Measurements from ENCODE around the gene CCT2.

Gene CCT2

DNA sequence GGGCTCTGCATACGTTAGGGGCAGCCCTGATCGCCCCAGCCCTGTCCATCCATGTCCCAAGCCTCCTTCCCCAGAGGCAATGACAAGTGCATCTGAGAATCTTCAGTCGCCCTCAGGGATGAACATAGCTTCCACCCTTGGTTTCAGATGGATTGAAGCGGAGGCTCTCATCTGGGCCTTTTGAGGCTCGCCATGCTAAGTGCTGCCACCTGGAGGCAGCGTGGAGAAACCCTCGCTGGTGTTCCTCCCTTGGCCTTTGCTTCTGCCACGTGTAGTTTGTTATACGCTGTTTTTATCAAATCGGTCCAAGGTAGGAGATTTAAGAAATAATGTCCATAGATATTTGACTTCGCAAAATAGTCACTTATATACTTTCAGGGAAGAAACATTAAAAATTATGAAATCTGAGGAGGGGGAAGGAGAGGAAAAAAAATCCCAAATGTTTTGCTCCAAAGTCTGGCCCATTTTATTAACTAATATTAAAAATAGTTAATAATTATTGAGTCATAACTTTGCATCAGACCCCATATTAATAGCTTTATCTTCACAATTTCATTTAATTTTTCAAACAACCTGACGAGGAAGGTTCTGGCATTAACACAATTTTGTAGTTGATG, 54.2 kb downstream of the CCT2 start:
- peak; percentile 3 for DNase-seq (ENCODE audit: low read depth, low spot score)

DNA sequence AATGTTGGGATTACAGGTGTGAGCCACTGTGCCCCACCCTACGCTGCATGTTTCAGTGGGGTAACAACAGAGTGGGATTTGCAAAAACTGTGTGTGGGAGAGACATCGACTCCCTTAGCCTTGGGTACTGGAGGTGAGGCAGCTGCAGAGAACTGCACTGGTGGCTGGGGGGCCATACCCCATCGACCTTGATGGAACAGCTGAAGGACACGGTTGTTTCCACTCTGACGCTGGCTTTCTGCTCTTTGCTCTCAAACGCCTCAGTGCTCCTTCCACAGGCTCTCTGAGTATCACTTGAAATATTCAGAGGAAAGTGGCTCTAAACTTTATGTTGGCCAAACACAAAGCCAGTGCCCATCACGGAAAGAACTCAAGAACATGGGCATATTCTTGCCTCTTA, 56.3 kb downstream of the CCT2 start:
- no peak overlapping the region for H3K4me3 ChIP-seq (ENCODE audit: low read depth, low read length)
- ChIA-PET CTCF (interaction anchor here (1.0 to 9.6 kb wide), 4 partner anchors 9 to 284 kb away, joined by 3 to 166 read pairs (median 108); no protein-coding TSS in a partner anchor), POLR2A (no interaction called here)
- no peak for DNase-seq (ENCODE audit: low read depth, low spot score)
- TF ChIP-seq, protein P1, sequence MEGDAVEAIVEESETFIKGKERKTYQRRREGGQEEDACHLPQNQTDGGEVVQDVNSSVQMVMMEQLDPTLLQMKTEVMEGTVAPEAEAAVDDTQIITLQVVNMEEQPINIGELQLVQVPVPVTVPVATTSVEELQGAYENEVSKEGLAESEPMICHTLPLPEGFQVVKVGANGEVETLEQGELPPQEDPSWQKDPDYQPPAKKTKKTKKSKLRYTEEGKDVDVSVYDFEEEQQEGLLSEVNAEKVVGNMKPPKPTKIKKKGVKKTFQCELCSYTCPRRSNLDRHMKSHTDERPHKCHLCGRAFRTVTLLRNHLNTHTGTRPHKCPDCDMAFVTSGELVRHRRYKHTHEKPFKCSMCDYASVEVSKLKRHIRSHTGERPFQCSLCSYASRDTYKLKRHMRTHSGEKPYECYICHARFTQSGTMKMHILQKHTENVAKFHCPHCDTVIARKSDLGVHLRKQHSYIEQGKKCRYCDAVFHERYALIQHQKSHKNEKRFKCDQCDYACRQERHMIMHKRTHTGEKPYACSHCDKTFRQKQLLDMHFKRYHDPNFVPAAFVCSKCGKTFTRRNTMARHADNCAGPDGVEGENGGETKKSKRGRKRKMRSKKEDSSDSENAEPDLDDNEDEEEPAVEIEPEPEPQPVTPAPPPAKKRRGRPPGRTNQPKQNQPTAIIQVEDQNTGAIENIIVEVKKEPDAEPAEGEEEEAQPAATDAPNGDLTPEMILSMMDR (IDR thresholded peaks at IDR 0.05; ENCODE audit: insufficient read depth, low read length, missing control alignments), result no peak

More for the DNA sequence above, 54.2 kb downstream of the CCT2 start:
- TF ChIP-seq, protein P1 (IDR thresholded peaks at IDR 0.05; ENCODE audit: insufficient read depth, low read length, missing control alignments), result peak; percentile 89
- ChIA-PET POLR2A (no interaction called here), CTCF (interaction anchor here (0.6 to 9.6 kb wide), 37 partner anchors 11 to 933 kb away, joined by 3 to 166 read pairs (median 4); partner anchors contain the start of genes CCT2, FRS2 and LRRC10)
- H3K4me3 ChIP-seq (ENCODE audit: low read depth, low read length), result no peak overlapping the region

DNA sequence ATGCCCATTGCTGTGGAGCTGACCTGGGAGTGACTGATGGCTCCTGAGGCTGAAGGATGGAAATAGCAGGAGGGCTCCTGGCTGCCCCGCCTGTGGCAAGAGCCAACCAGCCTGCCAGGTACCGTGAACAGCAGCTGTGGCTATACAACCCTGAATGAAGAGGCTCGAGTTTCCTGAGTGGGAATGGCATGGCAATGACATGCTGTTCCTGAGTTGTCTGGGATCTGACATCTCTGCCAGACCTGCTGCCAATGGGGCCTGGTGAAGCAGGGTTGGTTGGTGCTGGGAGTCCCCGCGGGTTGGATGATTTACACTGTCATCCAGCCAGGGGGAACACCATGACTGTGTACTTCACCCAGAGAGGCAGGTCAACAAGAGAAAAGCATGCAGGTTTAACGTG, 57.3 kb downstream of the CCT2 start:
- H3K4me3 ChIP-seq (ENCODE audit: low read depth, low read length), result no peak overlapping the region
- POLR2A ChIA-PET, result no interaction called here
- CTCF ChIA-PET, result interaction anchor here (6.0 to 9.6 kb wide), 2 partner anchors 19 to 285 kb away, joined by 99 to 166 read pairs; no protein-coding TSS in a partner anchor
- TF ChIP-seq, protein P1 (IDR thresholded peaks at IDR 0.05; ENCODE audit: insufficient read depth, low read length, missing control alignments), result no peak
- no peak for DNase-seq (ENCODE audit: low read depth, low spot score)

DNA sequence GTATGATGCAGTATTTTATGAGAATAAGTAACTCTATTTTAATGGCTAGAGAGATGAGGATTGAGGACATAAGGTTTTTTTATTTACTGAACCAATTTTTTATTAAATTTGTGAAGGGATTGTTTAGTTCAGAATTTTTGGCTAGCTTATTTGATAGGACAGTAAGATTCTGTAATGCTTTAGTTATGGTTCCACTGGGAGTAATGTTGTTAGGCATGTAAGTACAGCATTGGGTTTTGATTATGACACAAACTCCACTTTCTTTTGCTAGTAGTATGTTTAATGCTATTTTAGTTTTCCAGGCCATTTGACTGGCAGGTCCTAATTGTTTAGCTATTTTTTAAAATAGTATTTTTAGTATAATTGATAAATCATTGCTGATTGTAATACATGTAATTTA, 59.3 kb downstream of the CCT2 start:
- POLR2A ChIA-PET, result no interaction called here
- CTCF ChIA-PET, result interaction anchor here (0.9 to 13.5 kb wide), 6 partner anchors 7 to 1000 kb away, joined by 3 to 166 read pairs (median 8); no protein-coding TSS in a partner anchor
- no peak for DNase-seq (ENCODE audit: low read depth, low spot score)
- TF ChIP-seq, protein P1 (IDR thresholded peaks at IDR 0.05; ENCODE audit: insufficient read depth, low read length, missing control alignments), result no peak
- H3K4me3 ChIP-seq (ENCODE audit: low read depth, low read length), result no peak overlapping the region

DNA sequence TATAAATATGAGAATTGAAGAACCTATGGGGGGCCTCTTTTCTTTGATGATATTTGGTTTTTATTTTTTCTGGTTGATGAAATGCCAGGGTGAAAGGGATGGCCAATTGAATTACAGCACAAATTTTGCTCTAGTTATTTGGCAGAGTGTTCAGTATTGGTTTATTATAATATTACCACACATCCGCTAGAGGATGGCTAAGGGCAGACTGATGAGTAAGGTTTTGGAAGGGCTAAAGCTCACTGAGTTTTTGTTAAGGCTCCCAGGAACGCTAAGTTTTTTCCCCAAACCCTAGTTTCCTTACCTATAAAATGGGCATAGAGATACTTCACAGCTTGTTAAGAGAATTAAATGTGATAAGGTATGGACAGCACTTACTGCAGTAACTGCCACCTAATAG, 59.8 kb downstream of the CCT2 start:
- TF ChIP-seq, protein P1 (IDR thresholded peaks at IDR 0.05; ENCODE audit: insufficient read depth, low read length, missing control alignments), result no peak
- no peak overlapping the region for H3K4me3 ChIP-seq (ENCODE audit: low read depth, low read length)
- DNase-seq (ENCODE audit: low read depth, low spot score), result no peak
- CTCF ChIA-PET, result interaction anchor here (1.0 to 13.5 kb wide), 5 partner anchors 8 to 1000 kb away, joined by 3 to 166 read pairs (median 11); no protein-coding TSS in a partner anchor
- POLR2A ChIA-PET, result no interaction called here

DNA sequence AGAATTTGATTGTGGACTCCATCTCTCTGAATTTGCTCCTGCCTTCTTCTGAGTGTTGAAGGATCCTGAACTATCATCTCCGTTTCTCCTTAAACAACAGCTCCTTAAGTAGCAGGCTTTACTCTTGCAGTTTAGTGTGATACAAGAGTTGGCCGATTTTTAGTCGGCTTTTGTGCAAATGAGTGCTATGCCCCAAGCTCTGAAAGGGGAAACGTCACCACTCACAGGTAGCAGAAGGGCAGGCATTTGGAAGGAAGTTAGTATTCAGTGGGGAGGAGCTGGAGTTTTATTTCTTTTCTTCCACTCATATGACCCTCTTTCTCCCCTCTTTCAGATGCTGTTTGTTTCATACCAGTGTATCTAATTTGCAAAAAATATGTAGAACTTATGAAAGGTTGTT, 61.9 kb downstream of the CCT2 start:
- CTCF ChIA-PET, result interaction anchor here (1.4 to 13.5 kb wide), 3 partner anchors 8 to 22 kb away, joined by 3 to 117 read pairs (median 4); no protein-coding TSS in a partner anchor
- POLR2A ChIA-PET, result no interaction called here
- TF ChIP-seq, protein P1 (IDR thresholded peaks at IDR 0.05; ENCODE audit: insufficient read depth, low read length, missing control alignments), result no peak
- no peak for DNase-seq (ENCODE audit: low read depth, low spot score)
- H3K4me3 ChIP-seq (ENCODE audit: low read depth, low read length), result no peak overlapping the region

All from AG04449 (cell line).